GM21423 (cell line): Measurements from ENCODE around the gene PTPRT.
"Not testable (repeated sequence)": the region's sequence is repeated elsewhere in the genome, so short reads cannot be mapped to it uniquely, and the experiment has no call there.

ENCODE experiments used
- ATAC-seq: cut with Tn5 transposase; IDR thresholded peaks from one replicate; pipeline ENCODE4 v1.9.1; 2021; ENCODE audit warnings: mild to moderate bottlenecking, moderate library complexity; ENCODE audit not compliant: unreplicated experiment

Gene PTPRT

DNA sequence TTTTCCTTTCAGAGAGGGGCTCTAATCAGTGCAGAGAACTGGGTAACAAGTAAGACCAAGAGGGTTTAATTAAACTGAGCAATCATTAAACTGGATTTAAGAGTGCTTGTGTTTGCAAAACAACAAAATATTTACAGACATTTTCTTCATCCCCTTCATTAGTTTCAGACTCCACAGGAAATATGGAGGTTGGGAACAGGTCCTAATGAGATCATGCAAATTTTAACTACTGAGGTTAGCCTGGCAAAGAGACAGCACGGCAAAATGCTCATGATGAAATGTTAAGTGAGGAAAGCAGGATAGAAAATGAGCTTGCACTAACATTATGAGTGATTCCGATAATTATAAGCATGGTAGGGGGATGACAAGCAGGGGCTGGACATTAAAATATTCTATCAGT lies 268.9 kb downstream of the PTPRT start:
- no peak for ATAC-seq

DNA sequence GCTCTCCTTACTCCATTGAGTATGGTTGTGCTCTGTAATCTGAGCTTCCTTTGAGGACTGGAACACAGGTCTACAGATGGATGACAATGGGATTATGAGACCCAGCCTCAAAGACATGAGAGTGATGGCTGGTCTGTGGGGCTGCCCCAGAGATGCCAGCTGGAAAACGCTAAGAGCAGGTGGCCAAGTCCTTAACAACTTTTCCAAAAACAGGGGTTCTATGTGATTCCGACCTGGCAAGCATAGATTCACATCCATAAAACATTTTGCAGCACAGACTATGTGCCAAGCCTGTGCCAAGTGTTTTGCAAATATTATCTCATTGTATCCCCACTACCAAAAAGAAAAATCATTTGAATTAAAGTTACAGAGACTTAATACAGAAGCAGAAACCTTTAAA lies 270.4 kb downstream of the PTPRT start:
- no peak for ATAC-seq

DNA sequence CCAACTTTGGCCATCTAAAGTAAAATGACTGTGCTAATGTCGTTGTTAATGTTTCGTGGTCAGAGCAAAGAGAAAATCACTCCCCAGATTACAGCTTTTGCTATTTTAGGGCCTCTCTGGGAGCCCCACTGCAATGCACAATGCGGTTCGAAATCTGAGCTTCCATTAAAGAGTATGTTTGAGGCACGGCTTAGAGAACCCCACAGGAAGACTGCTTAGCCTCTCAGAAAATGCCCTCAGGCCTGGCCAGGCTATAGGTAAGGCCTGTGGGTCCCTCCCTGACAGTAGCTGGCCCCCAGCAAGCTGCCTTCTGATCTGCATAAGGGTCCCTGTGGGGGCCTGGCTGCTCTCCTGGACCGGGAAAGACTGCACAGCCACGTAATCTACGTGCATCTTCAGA lies 274.6 kb downstream of the PTPRT start:
- no peak for ATAC-seq

DNA sequence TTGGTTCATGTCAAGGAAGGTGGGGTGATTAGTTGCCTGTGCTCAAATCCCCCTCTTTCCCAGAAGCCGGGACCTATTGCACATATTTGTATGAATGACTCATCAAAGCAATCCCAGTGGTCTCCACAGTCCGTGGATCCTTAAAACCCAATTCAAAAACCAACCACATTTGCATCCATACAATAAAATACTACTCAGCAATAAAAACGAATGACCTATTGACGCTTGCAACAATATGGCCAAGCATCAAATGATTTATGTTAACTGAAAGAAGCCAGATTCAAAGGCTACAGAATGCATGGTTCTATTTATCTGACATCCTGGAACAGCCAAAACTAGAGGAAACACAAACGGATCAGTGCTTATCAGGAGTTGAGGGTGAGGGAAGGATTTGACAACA lies 275.4 kb downstream of the PTPRT start:
- no peak for ATAC-seq

DNA sequence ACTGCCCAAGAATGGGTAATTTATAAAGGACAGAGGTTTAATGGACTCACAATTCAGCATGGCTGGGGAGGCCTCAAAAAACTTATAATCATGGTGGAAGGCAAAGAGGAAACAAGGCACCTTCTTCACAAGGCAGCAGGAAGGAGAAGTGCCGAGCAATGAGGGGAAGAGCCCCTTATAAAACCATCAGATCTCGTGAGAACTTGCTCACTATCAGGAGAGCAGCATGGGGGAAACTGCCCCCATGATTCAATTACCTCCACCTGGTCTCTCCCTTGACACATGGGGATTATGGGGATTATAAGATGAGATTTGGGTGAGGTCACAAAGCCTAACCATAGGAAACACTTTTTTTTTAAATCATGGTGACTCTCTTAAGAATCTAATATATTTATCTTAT lies 278.9 kb downstream of the PTPRT start:
- not testable (repeated sequence) for ATAC-seq

DNA sequence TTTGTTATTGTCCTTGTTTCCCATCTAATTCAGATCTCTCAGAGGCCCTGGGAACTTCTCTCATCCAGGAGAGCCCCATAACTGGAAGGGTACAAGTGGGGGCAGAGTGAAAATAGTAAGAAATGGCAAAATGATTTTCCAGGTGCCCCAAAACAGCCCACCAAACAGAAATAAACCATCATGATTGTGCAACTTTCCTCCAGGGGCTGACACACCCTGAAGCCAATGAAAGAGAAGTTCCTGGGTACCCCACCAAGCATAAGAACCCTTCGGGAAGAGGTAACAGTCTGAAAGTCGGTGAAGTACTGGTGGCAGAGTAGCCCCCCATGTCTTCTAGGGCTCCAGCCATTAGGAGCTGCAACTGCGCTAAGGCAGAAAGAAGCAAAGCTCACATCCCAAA lies 282.0 kb downstream of the PTPRT start:
- ATAC-seq: no peak

DNA sequence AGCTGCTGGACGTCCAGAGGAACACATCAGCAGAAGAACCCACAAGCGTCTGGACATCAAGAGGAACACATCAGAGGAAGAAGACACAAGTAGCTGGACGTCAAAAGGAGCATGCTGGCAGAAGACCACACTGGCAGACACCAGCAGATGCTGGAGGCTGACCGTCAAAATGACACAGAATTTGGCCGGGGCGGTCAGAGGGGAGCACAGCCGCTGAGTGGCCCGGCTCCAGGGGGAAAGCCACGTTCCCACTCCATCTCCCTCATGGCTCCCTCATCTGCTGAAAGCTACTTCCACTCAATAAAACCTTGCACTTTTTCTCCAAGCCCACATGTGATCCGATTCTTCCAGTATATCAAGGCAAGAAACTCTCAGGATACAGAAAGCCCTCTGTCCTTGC lies 283.6 kb downstream of the PTPRT start:
- no peak for ATAC-seq

DNA sequence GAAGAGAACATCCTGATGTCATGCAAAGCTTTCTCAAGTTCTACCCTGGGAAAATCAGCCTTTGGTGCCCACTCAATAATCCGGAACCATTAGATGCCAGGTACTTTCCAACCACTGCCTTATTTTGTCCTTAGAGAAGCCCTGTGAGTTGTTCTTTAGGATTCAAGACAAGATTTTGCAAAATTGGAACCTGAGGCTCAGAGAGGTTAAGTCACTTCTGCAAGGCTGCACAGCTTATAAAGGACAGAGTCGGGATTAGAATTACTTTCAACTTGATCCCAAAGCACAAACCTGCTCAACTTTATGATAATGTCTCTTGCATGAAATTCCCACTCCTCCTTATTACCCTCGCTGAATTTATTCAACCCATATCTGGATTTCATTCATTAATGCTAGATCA lies 287.2 kb downstream of the PTPRT start:
- no peak for ATAC-seq

DNA sequence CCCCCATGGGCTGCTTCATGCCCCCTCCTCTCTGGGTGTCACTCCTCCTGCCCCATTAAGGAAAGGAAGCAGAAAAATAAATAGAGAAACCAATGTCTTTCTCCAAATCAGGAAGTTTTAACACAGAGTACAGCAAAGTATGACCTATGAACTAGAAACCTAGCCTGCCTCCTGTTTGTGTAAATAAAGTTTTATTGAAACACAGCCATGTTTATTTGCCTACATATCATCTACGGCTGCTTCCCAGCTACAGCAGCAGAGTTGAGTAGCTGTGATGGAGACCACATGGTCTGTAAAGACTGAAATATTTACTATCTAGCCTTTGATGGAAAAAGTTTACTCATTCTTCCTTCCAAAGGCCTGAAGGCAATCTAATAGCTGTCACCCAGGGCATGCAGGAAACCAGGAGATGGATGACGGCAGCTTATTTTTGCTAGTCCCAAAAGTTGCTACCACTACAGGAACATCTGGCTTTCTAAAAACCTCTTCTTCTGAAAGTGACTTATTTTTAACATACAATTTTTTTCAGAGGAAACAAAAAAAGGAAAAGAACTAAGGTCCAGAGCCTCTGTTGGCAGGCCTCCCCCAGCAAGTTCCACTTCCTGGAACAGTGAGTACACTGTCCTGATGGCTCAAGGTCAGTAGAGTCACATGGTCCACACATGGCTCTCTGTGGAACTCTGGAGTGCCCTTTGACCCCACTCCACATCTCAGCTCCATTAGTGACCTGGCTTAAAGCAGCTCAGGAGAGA lies 287.8 kb downstream of the PTPRT start:
- no peak for ATAC-seq

DNA sequence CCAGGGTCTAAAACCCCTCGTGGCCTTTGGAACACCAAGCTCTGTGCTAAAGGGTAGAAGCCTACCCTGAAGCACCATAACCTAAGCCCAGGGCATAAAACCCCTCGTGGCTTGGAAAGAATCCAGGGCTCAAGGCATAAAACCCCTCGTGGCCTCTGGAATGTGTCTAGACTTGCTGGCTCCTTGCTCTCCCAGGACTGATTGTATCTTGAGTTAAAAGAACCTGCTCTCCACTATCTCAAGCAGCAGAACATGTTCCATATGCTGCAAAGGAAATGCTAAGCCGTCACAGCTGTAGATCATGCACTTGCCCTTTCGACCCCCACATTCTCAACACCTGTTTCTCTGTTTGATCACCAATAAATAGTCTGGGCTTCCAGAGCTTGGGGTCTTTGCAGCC lies 288.9 kb downstream of the PTPRT start:
- ATAC-seq: not testable (repeated sequence)

DNA sequence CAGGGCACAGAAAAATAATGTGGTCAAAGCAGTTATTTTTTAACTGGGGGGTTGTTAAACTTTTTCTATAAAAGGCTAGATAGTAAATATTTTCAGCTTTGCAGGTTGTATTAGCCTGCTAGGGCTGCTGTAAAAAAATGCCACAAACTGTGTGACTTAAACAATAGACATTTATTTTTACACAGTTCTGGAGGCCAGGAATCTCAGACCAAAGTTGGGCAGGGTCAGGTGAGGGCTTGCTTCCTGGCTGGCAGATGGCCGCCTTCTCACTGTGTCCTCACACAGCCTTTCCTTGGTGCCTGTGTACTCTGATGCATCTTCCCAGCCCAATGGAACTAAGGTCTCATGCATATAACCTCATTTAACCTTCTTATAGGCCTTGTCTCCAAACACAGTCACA lies 294.7 kb downstream of the PTPRT start:
- ATAC-seq: no peak

DNA sequence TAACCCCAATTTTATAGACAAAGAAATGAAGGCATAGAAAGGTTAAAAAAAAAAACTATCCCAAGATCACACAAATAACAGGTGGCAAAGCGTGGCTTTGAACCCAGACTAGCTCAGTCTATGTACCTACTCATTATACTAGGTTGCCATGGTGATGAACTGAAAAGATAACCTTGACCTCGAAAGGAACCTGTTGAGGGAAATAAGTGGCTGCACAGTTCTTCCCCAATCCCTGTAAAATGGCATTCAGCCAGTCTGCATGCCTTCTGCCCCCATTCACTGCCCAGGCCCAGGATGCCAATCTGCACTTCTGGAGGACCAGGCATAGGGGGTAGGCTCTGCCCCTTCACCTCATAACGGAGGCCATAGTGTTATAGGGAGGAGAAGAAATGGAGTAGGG lies 295.2 kb downstream of the PTPRT start:
- ATAC-seq: no peak

DNA sequence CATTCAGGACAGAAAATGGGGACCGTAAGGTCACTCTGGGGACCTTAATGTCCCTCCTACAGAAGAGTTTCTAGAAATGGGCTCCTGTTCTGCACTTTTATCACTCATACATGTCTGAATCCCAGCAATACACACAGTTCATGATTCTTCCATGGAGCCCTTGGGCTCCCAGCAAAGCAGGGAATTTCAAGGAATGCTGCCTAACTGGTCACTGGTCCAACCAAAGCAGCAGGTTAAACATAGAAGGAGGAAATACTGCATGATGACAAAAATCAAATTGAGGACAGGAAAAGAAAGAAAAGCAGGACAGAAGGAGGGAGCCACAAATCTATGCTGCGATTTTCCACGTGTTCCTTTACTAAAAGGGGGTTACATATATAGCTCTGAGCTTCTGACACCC lies 300.2 kb downstream of the PTPRT start:
- no peak for ATAC-seq

DNA sequence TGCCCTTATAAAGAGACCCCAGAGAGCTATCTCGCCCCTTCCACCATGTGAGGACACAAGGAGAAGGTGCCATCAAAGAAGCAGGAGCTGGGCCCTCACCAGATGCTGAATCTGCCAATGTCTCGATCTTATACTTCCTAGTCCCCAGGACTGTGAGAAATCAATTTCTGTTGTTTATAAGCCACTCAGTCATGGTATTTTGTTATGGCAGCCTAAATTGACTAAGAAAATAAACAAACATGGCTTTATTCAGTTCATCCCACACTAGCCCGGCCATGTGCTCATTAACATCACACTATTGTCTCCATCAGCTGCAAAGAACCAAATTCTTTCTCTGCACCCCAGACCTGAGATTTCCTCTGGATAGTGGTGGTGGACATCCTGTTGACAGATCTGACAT lies 302.4 kb downstream of the PTPRT start:
- no peak for ATAC-seq

DNA sequence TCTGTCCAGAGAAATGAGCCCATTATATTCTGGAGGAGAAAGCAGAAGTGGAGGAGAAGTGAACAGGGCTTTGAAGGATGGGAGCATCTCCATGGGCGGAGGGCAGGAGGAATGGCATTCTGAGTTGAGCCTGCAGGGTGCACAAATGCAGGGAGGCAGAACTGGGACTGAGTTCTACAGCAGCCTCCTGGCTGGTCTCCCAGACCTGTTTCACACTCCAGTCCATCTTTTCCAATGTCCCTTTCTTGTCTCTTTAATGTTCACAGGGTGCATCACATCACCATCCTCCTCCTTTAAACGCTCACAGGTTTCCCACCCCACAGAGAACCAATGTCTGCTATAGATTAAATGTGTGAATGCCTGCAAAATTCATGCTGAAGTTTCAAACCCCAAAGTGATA lies 302.9 kb downstream of the PTPRT start:
- no peak for ATAC-seq

DNA sequence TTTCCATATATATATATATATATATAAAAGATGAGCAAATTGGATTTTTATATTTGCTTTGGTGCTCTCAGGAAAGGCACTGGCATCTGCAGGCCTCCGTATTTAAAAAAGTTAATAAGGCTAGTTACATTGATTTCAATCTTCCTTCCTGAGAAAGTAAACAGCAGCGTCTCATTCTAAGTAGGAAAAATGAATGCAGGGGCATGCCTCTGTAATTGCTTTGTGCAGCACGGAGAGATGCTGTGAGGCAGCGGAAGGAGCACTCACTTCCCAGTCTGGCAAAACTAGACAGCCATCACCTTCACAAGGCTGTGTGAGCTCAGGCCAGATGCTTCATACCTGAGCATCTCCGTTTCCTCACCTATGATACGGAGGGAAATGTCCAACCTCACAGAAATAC lies 303.7 kb downstream of the PTPRT start:
- no peak for ATAC-seq

DNA sequence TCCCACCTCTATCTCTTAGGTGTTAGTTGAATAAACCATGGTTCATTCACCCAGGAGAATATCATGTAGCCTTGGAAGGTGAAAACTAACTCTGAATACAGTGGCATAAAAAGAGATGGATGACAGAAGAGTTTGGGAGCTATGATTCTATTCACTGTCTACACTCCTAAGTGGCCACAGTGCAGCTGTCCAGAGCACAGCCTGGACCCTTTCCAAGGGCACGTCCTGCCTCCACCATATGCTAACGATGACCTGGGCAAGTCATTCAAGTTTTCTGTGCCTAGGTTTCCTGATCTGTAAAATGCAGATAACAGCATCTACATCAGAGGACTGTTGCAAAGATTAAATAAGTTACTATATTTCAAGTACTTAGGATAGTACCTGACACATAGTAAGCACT lies 314.1 kb downstream of the PTPRT start:
- ATAC-seq: no peak

DNA sequence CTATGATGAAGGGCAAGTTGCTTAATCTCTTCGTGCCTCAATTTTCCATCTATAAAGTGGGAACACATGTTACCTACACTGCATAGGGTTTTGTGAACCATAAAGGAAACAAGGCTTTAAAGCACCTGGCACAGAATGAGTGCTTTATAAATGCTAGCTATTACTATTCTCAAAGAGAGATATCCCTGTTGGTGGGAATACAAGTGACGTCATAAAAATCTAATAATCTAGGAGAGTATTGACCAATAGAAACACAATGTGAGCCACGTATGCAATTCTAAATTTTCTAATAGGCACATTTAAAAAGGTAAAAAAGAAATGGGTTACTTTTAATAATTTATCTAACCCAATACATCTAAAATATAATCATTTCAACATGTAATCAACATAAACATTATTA lies 316.4 kb downstream of the PTPRT start:
- ATAC-seq: no peak

DNA sequence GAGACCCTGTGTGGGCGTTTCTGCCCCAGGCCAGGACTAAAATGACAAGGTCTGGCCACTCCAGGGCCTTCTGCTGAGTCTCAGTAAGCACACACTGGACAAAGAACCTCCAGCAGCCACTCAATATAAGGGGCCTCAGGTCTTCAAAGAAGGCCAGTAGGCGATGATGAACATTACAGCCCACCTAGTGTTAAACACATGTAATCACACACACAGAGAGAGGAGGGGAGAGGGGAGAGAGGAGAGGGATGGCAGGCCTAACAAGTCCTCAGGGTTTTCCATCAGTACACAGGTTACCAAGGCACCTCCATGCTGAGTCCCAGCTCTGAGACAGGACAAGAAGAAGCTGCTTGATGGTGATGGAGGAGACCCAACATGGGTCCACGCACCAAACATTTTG lies 325.6 kb downstream of the PTPRT start:
- ATAC-seq: no peak

DNA sequence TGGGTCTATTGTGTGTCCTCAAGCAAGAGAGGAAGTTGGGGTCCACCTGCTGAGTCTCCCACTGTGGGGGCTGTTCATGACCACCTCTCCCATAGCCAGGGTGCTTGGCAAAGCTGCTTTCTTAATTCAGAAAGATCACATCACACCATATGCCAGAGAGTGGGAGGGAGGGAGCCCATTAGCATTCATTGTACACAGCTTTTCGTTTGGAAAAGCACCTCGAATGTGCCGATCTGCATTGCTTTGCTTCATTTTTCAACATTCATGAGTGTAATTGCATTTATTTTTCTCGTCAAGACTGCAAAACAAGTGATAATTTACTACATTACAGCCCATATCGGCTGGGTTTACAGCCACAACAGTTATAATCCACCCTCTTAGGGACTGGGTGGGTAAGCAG lies 327.3 kb downstream of the PTPRT start:
- ATAC-seq: no peak

DNA sequence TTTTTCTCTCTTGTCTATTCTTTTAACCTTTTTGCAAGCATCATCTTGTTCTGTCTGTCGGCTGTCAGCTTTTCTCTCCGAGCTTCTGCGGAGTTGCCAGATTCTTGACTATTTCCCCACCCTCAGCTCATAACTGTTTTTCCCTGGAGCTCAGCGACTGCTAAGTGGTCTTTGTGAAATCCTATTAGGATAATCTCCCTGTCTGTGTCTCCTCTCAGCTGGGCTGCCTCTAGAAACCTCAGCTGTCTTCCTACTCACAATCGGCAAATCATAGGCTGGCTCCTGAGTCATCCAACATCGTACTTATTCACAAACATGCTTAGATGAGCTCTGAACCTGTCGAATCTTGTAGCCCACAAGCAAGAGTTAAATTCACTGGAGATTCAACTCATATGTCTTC lies 332.3 kb downstream of the PTPRT start:
- ATAC-seq: no peak

DNA sequence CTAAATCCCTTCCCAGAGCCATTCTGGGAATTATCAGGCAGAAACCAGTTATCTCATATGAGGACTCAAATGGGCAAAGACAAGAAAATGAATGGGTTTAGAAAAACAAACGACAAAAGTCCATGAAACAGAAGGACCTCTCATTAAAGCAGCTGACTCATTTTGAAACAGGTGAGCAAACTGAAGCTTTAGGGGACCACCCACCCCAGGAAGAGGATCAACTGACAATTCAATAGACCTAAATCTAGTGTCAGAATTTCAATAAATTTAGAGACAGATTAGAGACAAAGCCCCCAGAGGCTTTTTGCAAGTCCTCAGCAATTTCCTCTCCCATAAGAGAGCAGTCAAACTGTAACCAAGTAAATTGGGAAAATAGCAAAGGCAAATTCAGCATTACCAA lies 333.8 kb downstream of the PTPRT start:
- ATAC-seq: no peak

DNA sequence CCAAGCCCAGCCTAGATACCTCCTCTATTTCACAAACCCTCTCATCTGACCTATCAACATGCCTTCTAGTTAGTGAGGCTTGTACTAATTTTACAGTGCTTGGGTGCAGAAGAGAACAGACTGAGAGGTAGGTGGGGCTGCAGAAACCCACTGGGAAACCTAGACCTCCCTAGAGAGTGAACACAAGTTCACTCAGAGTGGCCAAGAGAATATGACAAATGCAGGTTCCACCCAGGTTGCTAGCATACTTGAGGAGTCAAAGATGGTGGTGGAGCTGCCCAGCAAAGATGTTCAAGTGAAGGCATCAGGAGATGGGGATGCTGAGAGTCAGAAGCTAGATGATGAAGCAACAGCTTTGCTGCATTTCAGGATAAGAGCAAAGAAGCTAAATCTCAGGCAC lies 337.0 kb downstream of the PTPRT start:
- ATAC-seq: no peak
